ENCODE results near the gene FPGT. TPM values are rescaled to one million over a fixed set of nuclear protein-coding genes. Genes with fewer than 3 reads are reported as not detected.
A peak's percentile ranks its signal among the peaks of the same experiment; 100 is the strongest.

The FPGT gene
- total RNA-seq, 3 donors from 2014 or later (not counting 1 experiment from before 2014, with no cell fraction given): 3.0 to 5.4 (median 3.5) TPM

- ATAC-seq (no peak), DNase-seq (no peak)
- Histone ChIP-seq H3K4me1 (ENCODE audit: control insufficient read depth, insufficient read depth, low read length) (peaks cover 4% of the 10 kb centered on the region), H3K4me3 (ENCODE audit: low read length) (no peak overlapping the region), H3K36me3 (ENCODE audit: control insufficient read depth, insufficient read depth, low read length) (no peaks in the 10 kb centered on the region), H3K27ac (ENCODE audit: low read length) (no peak overlapping the region), H3K27me3 (ENCODE audit: control insufficient read depth, insufficient read depth, low read length) (peaks cover 2% of the 10 kb centered on the region), H3K9me3 (ENCODE audit: control insufficient read depth, insufficient read depth, low read length) (no peaks in the 10 kb centered on the region)
- H3K9me3 Mint-ChIP-seq: no peaks in the 10 kb centered on the region
- peaks cover 0 to 8% of the 10 kb centered on the region in 2 donors for H3K27me3 Mint-ChIP-seq (ENCODE audit: low read depth in 2 of 2)
- no peaks in the 10 kb centered on the region for H3K36me3 Mint-ChIP-seq
- no peak overlapping the region for H3K4me3 Mint-ChIP-seq
- peaks cover 18 to 25% of the 10 kb centered on the region in 2 donors for H3K4me1 Mint-ChIP-seq
- TF ChIP-seq CTCF (IDR thresholded peaks at IDR 0.05): no peak
- intact Hi-C loops (cut with micrococcal nuclease): loop anchor here (5.0 kb wide), 2 partner anchors 537 to 1913 kb away; partner anchors contain the start of genes CRYZ, NEGR1 and TYW3
- no peak overlapping the region for H3K27ac Mint-ChIP-seq
These were observed 2.7 kb upstream of the FPGT start for GRCh38 chr1:74195339-74195738.

- peaks cover 2% of the 10 kb centered on the region for H3K27me3 ChIP-seq (ENCODE audit: control insufficient read depth, insufficient read depth, low read length)
- no peaks in the 10 kb centered on the region for H3K9me3 ChIP-seq (ENCODE audit: control insufficient read depth, insufficient read depth, low read length)
- no peak for TF ChIP-seq CTCF (IDR thresholded peaks at IDR 0.05)
- peak overlapping the region; percentile 95 for H3K4me3 Mint-ChIP-seq
- no peaks in the 10 kb centered on the region for H3K36me3 Mint-ChIP-seq
- H3K27me3 Mint-ChIP-seq (ENCODE audit: low read depth in 2 of 2): peaks cover 0 to 8% of the 10 kb centered on the region in 2 donors
- H3K27ac ChIP-seq (ENCODE audit: low read length): peak overlapping the region; percentile 82
- ATAC-seq (no peak), DNase-seq (peak in 1 of 2 donors; percentile 4)
- no peaks in the 10 kb centered on the region for H3K9me3 Mint-ChIP-seq
- 80% methylated on average over 3 of the region's 5 CpGs for WGBS (ENCODE audit: insufficient coverage)
- peaks cover 3% of the 10 kb centered on the region for H3K36me3 ChIP-seq (ENCODE audit: control insufficient read depth, insufficient read depth, low read length)
- peak overlapping the region; percentile 75 for H3K4me3 ChIP-seq (ENCODE audit: low read length)
- peak overlapping the region; percentile 92 to 93 for H3K27ac Mint-ChIP-seq
- peaks cover 4% of the 10 kb centered on the region for H3K4me1 ChIP-seq (ENCODE audit: control insufficient read depth, insufficient read depth, low read length)
- intact Hi-C loops (cut with micrococcal nuclease): loop anchor here (5.0 kb wide), 2 partner anchors 535 to 1915 kb away; partner anchors contain the start of genes CRYZ, NEGR1 and TYW3
- H3K4me1 Mint-ChIP-seq: peaks cover 18 to 25% of the 10 kb centered on the region in 2 donors
These were observed 787 bp upstream of the FPGT start for GRCh38 chr1:74197255-74197654.

DNA sequence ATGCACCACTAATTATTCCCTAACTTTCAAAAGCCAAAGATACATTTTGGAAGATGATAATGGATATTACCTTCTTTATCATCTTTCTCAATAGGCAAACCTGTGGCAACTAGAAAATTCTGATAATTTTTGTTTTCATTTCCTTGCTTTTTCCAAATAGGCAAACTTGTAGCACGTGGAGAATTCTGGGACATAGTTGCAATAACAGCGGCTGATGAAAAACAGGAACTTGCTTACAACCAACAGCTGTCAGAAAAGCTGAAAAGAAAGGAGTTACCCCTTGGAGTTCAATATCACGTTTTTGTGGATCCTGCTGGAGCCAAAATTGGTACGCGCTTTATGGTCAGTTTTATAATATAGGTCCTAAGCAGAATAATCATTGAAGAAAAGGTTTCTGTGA lies 1.5 kb downstream of the FPGT start:
- 52% methylated on average over 5 of the region's 5 CpGs for WGBS (ENCODE audit: insufficient coverage)
- TF ChIP-seq CTCF (IDR thresholded peaks at IDR 0.05): no peak
- H3K9me3 ChIP-seq (ENCODE audit: control insufficient read depth, insufficient read depth, low read length): no peaks in the 10 kb centered on the region
- peak overlapping the region; percentile 95 for H3K4me3 Mint-ChIP-seq
- peaks cover 5% of the 10 kb centered on the region for H3K36me3 ChIP-seq (ENCODE audit: control insufficient read depth, insufficient read depth, low read length)
- peaks cover 3% of the 10 kb centered on the region for H3K36me3 Mint-ChIP-seq
- H3K4me1 Mint-ChIP-seq: peaks cover 18 to 25% of the 10 kb centered on the region in 2 donors
- intact Hi-C loops (cut with micrococcal nuclease): loop anchor here (5.0 kb wide), 2 partner anchors 533 to 1917 kb away; partner anchors contain the start of genes CRYZ, NEGR1 and TYW3
- H3K9me3 Mint-ChIP-seq: no peaks in the 10 kb centered on the region
- no peak overlapping the region for H3K27ac ChIP-seq (ENCODE audit: low read length)
- ATAC-seq (no peak), DNase-seq (no peak)
- H3K4me1 ChIP-seq (ENCODE audit: control insufficient read depth, insufficient read depth, low read length): peaks cover 4% of the 10 kb centered on the region
- peaks cover 0 to 8% of the 10 kb centered on the region in 2 donors for H3K27me3 Mint-ChIP-seq (ENCODE audit: low read depth in 2 of 2)
- H3K27me3 ChIP-seq (ENCODE audit: control insufficient read depth, insufficient read depth, low read length): no peaks in the 10 kb centered on the region
- H3K4me3 ChIP-seq (ENCODE audit: low read length): no peak overlapping the region
- H3K27ac Mint-ChIP-seq: peak overlapping the region in 1 of 2 donors; percentile 93

DNA sequence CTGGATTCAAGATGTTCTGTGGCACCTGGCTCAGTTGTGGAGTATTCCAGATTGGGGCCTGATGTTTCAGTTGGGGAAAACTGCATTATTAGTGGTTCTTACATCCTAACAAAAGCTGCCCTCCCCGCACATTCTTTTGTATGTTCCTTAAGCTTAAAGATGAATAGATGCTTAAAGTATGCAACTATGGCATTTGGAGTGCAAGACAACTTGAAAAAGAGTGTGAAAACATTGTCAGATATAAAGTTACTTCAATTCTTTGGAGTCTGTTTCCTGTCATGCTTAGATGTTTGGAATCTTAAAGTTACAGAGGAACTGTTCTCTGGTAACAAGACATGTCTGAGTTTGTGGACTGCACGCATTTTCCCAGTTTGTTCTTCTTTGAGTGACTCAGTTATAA lies 7.2 kb downstream of the FPGT start:
- H3K9me3 Mint-ChIP-seq: no peaks in the 10 kb centered on the region
- DNase-seq: no peak
- TF ChIP-seq CTCF (IDR thresholded peaks at IDR 0.05): no peak
- Histone ChIP-seq H3K9me3 (ENCODE audit: control insufficient read depth, insufficient read depth, low read length) (no peaks in the 10 kb centered on the region), H3K4me1 (ENCODE audit: control insufficient read depth, insufficient read depth, low read length) (no peaks in the 10 kb centered on the region), H3K27ac (ENCODE audit: low read length) (no peak overlapping the region), H3K4me3 (ENCODE audit: low read length) (no peak overlapping the region), H3K27me3 (ENCODE audit: control insufficient read depth, insufficient read depth, low read length) (no peaks in the 10 kb centered on the region), H3K36me3 (ENCODE audit: control insufficient read depth, insufficient read depth, low read length) (peaks cover 14% of the 10 kb centered on the region)
- peaks cover 6% of the 10 kb centered on the region for H3K36me3 Mint-ChIP-seq
- no peaks in the 10 kb centered on the region for H3K27me3 Mint-ChIP-seq (ENCODE audit: low read depth in 2 of 2)
- H3K4me3 Mint-ChIP-seq: no peak overlapping the region
- ATAC-seq: no peak
- no peaks in the 10 kb centered on the region for H3K4me1 Mint-ChIP-seq
- 100% methylated on average over 2 of the region's 2 CpGs for WGBS (ENCODE audit: insufficient coverage)
- intact Hi-C loops (cut with micrococcal nuclease): no loop called here
- no peak overlapping the region for H3K27ac Mint-ChIP-seq
